SU-DHL-6 (cell line): ENCODE results near the gene KSR1.

Experiments used
- H2AFZ ChIP-seq: fragments of 200-600 bp; sonication (generic); 2 replicates; pipeline ENCODE4 v1.6.1; 2014; ENCODE audit warnings: low read depth, mild to moderate bottlenecking, moderate library complexity, mixed read lengths, antibody characterized with exemption, low read length; ENCODE audit not compliant: severe bottlenecking
- H3F3A ChIP-seq: fragments of 200-600 bp; shearing (Covaris generic); 2 replicates; pipeline ENCODE4 v1.6.0; 2016; ENCODE audit warnings: antibody characterized with exemption, mild to moderate bottlenecking; ENCODE audit not compliant: insufficient read depth
- H3K27ac ChIP-seq: fragments of 200-600 bp; sonication (generic); 2 replicates; pipeline ENCODE4 v1.5.1; 2016; ENCODE audit warnings: low read depth, mild to moderate bottlenecking, low read length, moderate library complexity, mixed read lengths
- H3K27me3 ChIP-seq: fragments of 200-600 bp; sonication (generic), shearing (Covaris generic); 2 replicates; pipeline ENCODE4 v1.6.0; 2014; ENCODE audit warnings: mild to moderate bottlenecking, low read length
- H3K36me3 ChIP-seq: fragments of 200-600 bp; sonication (generic); 2 replicates; pipeline ENCODE4 v1.6.1; 2014; ENCODE audit warnings: mild to moderate bottlenecking, low read length, mixed read lengths
- H3K4me2 ChIP-seq: fragments of 300-600, 200-600 bp; shearing (Covaris generic), sonication (generic); 2 replicates; pipeline ENCODE4 v1.6.0; 2014; ENCODE audit warnings: low read length, low read depth, mild to moderate bottlenecking; ENCODE audit not compliant: poor library complexity, severe bottlenecking
- H3K4me3 ChIP-seq: fragments of 200-600 bp; sonication (generic); 2 replicates; pipeline ENCODE4 v1.5.1; 2014; ENCODE audit warnings: antibody characterized with exemption, low read length, mild to moderate bottlenecking, mixed read lengths; ENCODE audit not compliant: insufficient read depth, poor library complexity, severe bottlenecking
- H3K79me2 ChIP-seq: fragments of 200-600 bp; sonication (generic); 2 replicates; pipeline ENCODE4 v1.6.1; 2014; ENCODE audit warnings: mild to moderate bottlenecking, low read length, moderate library complexity; ENCODE audit not compliant: insufficient read depth
- H3K9ac ChIP-seq: fragments of 200-600 bp; sonication (generic); 2 replicates; pipeline ENCODE4 v1.7.0; 2014; ENCODE audit warnings: mild to moderate bottlenecking, low read length
- H3K9me2 ChIP-seq: fragments of 200-600 bp; sonication (generic); replicated peaks from 2 replicates; pipeline ENCODE4 v1.6.1; 2014; ENCODE audit warnings: low read length; ENCODE audit not compliant: insufficient read depth
- H3K9me3 ChIP-seq: fragments of 200-600 bp; sonication (generic); 2 replicates; pipeline ENCODE4 v1.6.1; 2014; ENCODE audit warnings: low read length, mixed read lengths; ENCODE audit not compliant: insufficient read depth
- H4K20me1 ChIP-seq: fragments of 200-600 bp; sonication (generic); 2 replicates; pipeline ENCODE4 v1.6.1; 2014; ENCODE audit warnings: low read depth, mild to moderate bottlenecking, antibody characterized with exemption, low read length, moderate library complexity, mixed read lengths
- CTCF ChIP-seq: fragments of 200-600 bp; sonication (generic); IDR thresholded peaks from one replicate; pipeline ENCODE4 v1.5.1; 2017; ENCODE audit warnings: antibody characterized with exemption, mild to moderate bottlenecking, low read length, moderate library complexity; ENCODE audit not compliant: insufficient read depth, poor library complexity, severe bottlenecking
- EZH2phosphoT487 ChIP-seq: fragments of 200-600 bp; sonication (generic), shearing (Covaris generic); conservative IDR thresholded peaks from 2 replicates; pipeline ENCODE4 v1.6.1; 2018; ENCODE audit warnings: mild to moderate bottlenecking, antibody characterized with exemption, low read length, moderate library complexity, mixed read lengths

Gene KSR1

GRCh38 chr17:27429666-27430382 is 26.4 kb upstream of the KSR1 start:
- Histone ChIP-seq H3F3A (no peaks in the 10 kb centered on the region), H2AFZ (no peak overlapping the region), H3K27ac (no peak overlapping the region), H3K79me2 (no peaks in the 10 kb centered on the region), H3K9me2 (no peaks in the 10 kb centered on the region), H3K4me3 (no peak overlapping the region), H3K36me3 (no peaks in the 10 kb centered on the region), H4K20me1 (no peaks in the 10 kb centered on the region), H3K9me3 (no peaks in the 10 kb centered on the region), H3K27me3 (no peaks in the 10 kb centered on the region), H3K9ac (no peak overlapping the region), H3K4me2 (no peak overlapping the region)
- TF ChIP-seq CTCF (no peak), EZH2phosphoT487 (no peak)

GRCh38 chr17:27430383-27430840 is 25.8 kb upstream of the KSR1 start:
- H3K4me2 ChIP-seq, result no peak overlapping the region
- no peak overlapping the region for H3K27ac ChIP-seq
- H3K9ac ChIP-seq, result no peak overlapping the region
- no peaks in the 10 kb centered on the region for H3F3A ChIP-seq
- H3K9me2 ChIP-seq, result no peaks in the 10 kb centered on the region
- no peaks in the 10 kb centered on the region for H3K27me3 ChIP-seq
- H4K20me1 ChIP-seq, result no peaks in the 10 kb centered on the region
- H3K4me3 ChIP-seq, result no peak overlapping the region
- H2AFZ ChIP-seq, result no peak overlapping the region
- TF ChIP-seq CTCF (no peak), EZH2phosphoT487 (no peak)
- H3K9me3 ChIP-seq, result no peaks in the 10 kb centered on the region
- H3K79me2 ChIP-seq, result no peaks in the 10 kb centered on the region
- H3K36me3 ChIP-seq, result no peaks in the 10 kb centered on the region

- no peaks in the 10 kb centered on the region for H3K27me3 ChIP-seq
- H3K9ac ChIP-seq, result no peak overlapping the region
- no peak overlapping the region for H2AFZ ChIP-seq
Observed at GRCh38 chr17:27430882-27431491, 25.3 kb upstream of the KSR1 start.

More at GRCh38 chr17:27430882-27431491, 25.3 kb upstream of the KSR1 start:
- H3K27ac ChIP-seq, result no peak overlapping the region
- no peak overlapping the region for H3K4me2 ChIP-seq
- H3K79me2 ChIP-seq, result no peaks in the 10 kb centered on the region
- H3K9me3 ChIP-seq, result no peaks in the 10 kb centered on the region
- no peaks in the 10 kb centered on the region for H3K36me3 ChIP-seq
- TF ChIP-seq CTCF (no peak), EZH2phosphoT487 (no peak)
- H4K20me1 ChIP-seq, result no peaks in the 10 kb centered on the region
- no peaks in the 10 kb centered on the region for H3K9me2 ChIP-seq
- no peak overlapping the region for H3K4me3 ChIP-seq
- H3F3A ChIP-seq, result no peaks in the 10 kb centered on the region
